HepG2 (cell line): ENCODE measurements around the gene SURF2. TPM values are rescaled to one million over a fixed set of nuclear protein-coding genes. Genes with fewer than 3 reads are reported as not detected.

ENCODE experiments used
- ARHGAP35 ChIP-seq: sonication (generic); formaldehyde crosslinking; IDR thresholded peaks from 2 replicates; pipeline ENCODE4 v1.9.0; 2022; ENCODE audit warnings: mild to moderate bottlenecking, inconsistent platforms, moderate library complexity, missing genetic modification reagents, borderline replicate concordance
- ARNTL ChIP-seq: sonication (generic); formaldehyde crosslinking; IDR thresholded peaks from 2 replicates; pipeline ENCODE4 v1.4.0; 2020; ENCODE audit warnings: mild to moderate bottlenecking, missing genetic modification reagents
- ATF5 ChIP-seq: sonication (generic); formaldehyde crosslinking; IDR thresholded peaks from 2 replicates; pipeline ENCODE4 v1.4.0; 2020; ENCODE audit warnings: mild to moderate bottlenecking, low read depth, missing genetic modification reagents
- BHLHE40 ChIP-seq: IDR thresholded peaks from 2 replicates; pipeline ENCODE4 v1.6.1; 2011; ENCODE audit warnings: low read length, improper control_type of control experiment
- ELF1 ChIP-seq: sonication (generic); formaldehyde crosslinking; IDR thresholded peaks from 2 replicates; pipeline ENCODE4 v1.4.0; 2020; ENCODE audit warnings: missing genetic modification reagents
- GATAD2A ChIP-seq: IDR thresholded peaks from 2 replicates; pipeline ENCODE4 v1.6.1; 2016
- GFI1 ChIP-seq: sonication (generic); formaldehyde crosslinking; IDR thresholded peaks from 2 replicates; pipeline ENCODE4 v1.5.0; 2020; ENCODE audit warnings: missing genetic modification reagents, mild to moderate bottlenecking, borderline replicate concordance
- HDAC1 ChIP-seq: sonication (generic); formaldehyde crosslinking; IDR thresholded peaks from 2 replicates; pipeline ENCODE4 v1.5.1; 2020; ENCODE audit warnings: mild to moderate bottlenecking, missing genetic modification reagents
- KIAA2018 ChIP-seq: sonication (generic); formaldehyde crosslinking; IDR thresholded peaks from 2 replicates; pipeline ENCODE4 v1.5.0; 2020; ENCODE audit warnings: mild to moderate bottlenecking, missing genetic modification reagents, borderline replicate concordance
- NFE2 ChIP-seq: sonication (generic); formaldehyde crosslinking; IDR thresholded peaks from 2 replicates; pipeline ENCODE4 v1.4.0; 2020; ENCODE audit warnings: missing genetic modification reagents
- RFXAP ChIP-seq: sonication (generic); formaldehyde crosslinking; IDR thresholded peaks from 2 replicates; pipeline ENCODE4 v1.4.0; 2020; ENCODE audit warnings: missing genetic modification reagents, borderline replicate concordance
- SALL2 ChIP-seq: sonication (generic); formaldehyde crosslinking; IDR thresholded peaks from 2 replicates; pipeline ENCODE4 v1.8.1; 2023; ENCODE audit warnings: mild to moderate bottlenecking, missing genetic modification reagents, inconsistent platforms
- TARDBP ChIP-seq: sonication (generic); formaldehyde crosslinking; IDR thresholded peaks from 2 replicates; pipeline ENCODE4 v1.8.0; 2022; ENCODE audit warnings: mild to moderate bottlenecking, missing genetic modification reagents
- TBX2 ChIP-seq: sonication (generic); formaldehyde crosslinking; IDR thresholded peaks from 2 replicates; pipeline ENCODE4 v1.5.0; 2020; ENCODE audit warnings: missing genetic modification reagents, mild to moderate bottlenecking, borderline replicate concordance
- TGIF2 ChIP-seq: IDR thresholded peaks from 2 replicates; pipeline ENCODE4 v1.6.1; 2016; ENCODE audit warnings: control low read depth, missing compliant biosample characterization
- U2AF2 ChIP-seq: fragments of 200-400 bp; formaldehyde crosslinking; IDR thresholded peaks from 2 replicates; pipeline ENCODE4 v1.6.1; 2017; ENCODE audit warnings: low read depth, mild to moderate bottlenecking, low read length
- ZNF253 ChIP-seq: sonication (generic); formaldehyde crosslinking; IDR thresholded peaks from 2 replicates; pipeline ENCODE4 v1.8.0; 2022; ENCODE audit warnings: mild to moderate bottlenecking, missing genetic modification reagents, borderline replicate concordance
- ZZZ3 ChIP-seq: sonication (generic); formaldehyde crosslinking; IDR thresholded peaks from 2 replicates; pipeline ENCODE4 v1.4.0; 2020; ENCODE audit warnings: missing genetic modification reagents, mild to moderate bottlenecking, borderline replicate concordance
- polyA plus RNA-seq, 8 experiments: library from polyadenylated mRNA; depleted of rRNA in 3 of 8; stranded (reverse) in 7 of 8; unstranded in 1 of 8; fragments of >200 nt; fragmentation: Illumina TruSeq in 4 of 8; extraction: Trizol in 4 of 8; gene quantifications; 2 replicates each; pipeline versions ENCODE4 v1.2.1 to v1.2.3, GENCODE V29; 2011 to 2016; ENCODE audit warnings: low read depth in 4 of 8, missing spikeins in 1 of 8, mixed read lengths in 1 of 8; ENCODE audit not compliant: insufficient read depth in 1 of 8
- total RNA-seq, 5 experiments: library from RNA; depleted of rRNA; stranded (reverse); fragments of >200 nt; fragmentation: Illumina TruSeq; extraction: Trizol; gene quantifications; 2 replicates each; pipeline ENCODE4 v1.2.3, GENCODE V29; 2016; ENCODE audit warnings: low read depth in 1 of 5
- TF ChIP-seq, protein P1 (sequence below): sonication (generic); formaldehyde crosslinking; IDR thresholded peaks from 2 replicates; pipeline ENCODE4 v1.8.1; 2022; ENCODE audit warnings: low read depth, mild to moderate bottlenecking, missing genetic modification reagents
- TF ChIP-seq, protein P2 (sequence below): sonication (generic); formaldehyde crosslinking; IDR thresholded peaks from 2 replicates; pipeline ENCODE4 v1.8.1; 2023; ENCODE audit warnings: missing genetic modification reagents, mild to moderate bottlenecking, borderline replicate concordance

Gene SURF2
- total and polyA plus RNA-seq, 2 of the 13 experiments (the other 11 are each of a cell fraction or from before 2014, with no cell fraction given) = 6.3 to 13.6 TPM

DNA sequence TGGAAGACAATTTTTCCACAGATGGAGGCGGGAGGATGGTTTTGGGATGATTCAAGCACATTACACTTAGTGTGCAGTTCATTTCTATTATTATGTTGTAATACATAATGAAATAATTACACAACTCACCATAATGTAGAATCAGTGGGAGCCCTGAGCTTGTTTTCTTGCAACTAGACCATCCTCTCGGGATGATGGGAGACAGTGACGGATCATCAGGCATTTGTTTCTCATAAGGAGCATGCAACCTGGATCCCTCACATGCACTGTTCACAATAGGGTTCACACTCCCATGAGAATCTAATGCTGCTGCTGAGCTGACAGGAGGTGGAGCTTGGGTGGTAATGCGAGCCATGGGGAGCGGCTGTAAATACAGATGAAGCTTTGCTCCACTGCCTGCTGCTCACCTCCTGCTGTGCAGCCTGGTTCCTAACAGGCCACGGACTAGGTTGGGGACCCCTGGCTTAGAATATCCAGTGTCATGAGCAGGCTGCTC, 21.4 kb downstream of the SURF2 start (continued):
- TF ChIP-seq, protein P1, sequence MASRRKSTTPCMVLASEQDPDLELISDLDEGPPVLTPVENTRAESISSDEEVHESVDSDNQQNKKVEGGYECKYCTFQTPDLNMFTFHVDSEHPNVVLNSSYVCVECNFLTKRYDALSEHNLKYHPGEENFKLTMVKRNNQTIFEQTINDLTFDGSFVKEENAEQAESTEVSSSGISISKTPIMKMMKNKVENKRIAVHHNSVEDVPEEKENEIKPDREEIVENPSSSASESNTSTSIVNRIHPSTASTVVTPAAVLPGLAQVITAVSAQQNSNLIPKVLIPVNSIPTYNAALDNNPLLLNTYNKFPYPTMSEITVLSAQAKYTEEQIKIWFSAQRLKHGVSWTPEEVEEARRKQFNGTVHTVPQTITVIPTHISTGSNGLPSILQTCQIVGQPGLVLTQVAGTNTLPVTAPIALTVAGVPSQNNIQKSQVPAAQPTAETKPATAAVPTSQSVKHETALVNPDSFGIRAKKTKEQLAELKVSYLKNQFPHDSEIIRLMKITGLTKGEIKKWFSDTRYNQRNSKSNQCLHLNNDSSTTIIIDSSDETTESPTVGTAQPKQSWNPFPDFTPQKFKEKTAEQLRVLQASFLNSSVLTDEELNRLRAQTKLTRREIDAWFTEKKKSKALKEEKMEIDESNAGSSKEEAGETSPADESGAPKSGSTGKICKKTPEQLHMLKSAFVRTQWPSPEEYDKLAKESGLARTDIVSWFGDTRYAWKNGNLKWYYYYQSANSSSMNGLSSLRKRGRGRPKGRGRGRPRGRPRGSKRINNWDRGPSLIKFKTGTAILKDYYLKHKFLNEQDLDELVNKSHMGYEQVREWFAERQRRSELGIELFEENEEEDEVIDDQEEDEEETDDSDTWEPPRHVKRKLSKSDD = 0 out of 2 replicates have a peak, but pooled peaks have one; percentile 13
- TF ChIP-seq TBX2 (CRISPR knock-in tag) = no peak; the same call in 1 of the 2 replicates
- no peak for TF ChIP-seq HDAC1
- TF ChIP-seq RFXAP = peak; percentile 54; the same call in 1 of the 2 replicates
- no peak for TF ChIP-seq U2AF2
- no peak for TF ChIP-seq BHLHE40
- no peak for TF ChIP-seq GFI1 (CRISPR knock-in tag)
- TF ChIP-seq ELF1 (CRISPR knock-in tag) = no peak
- no peak for TF ChIP-seq TGIF2
- no peak for TF ChIP-seq NFE2 (CRISPR knock-in tag)
- no peak for TF ChIP-seq ZNF253 (CRISPR knock-in tag)
- TF ChIP-seq ARHGAP35 = no peak
- no peak for TF ChIP-seq TARDBP (CRISPR knock-in tag)
- TF ChIP-seq, protein P2, sequence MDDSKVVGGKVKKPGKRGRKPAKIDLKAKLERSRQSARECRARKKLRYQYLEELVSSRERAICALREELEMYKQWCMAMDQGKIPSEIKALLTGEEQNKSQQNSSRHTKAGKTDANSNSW (CRISPR knock-in tag) = no peak
- TF ChIP-seq KIAA2018 (CRISPR knock-in tag) = no peak
- no peak for TF ChIP-seq ARNTL (CRISPR knock-in tag)
- TF ChIP-seq GATAD2A (CRISPR knock-in tag) = no peak
- TF ChIP-seq ZZZ3 (CRISPR knock-in tag) = no peak
- no peak for TF ChIP-seq SALL2 (CRISPR knock-in tag)
- no peak for TF ChIP-seq ATF5 (CRISPR knock-in tag)
